ACHN (cell line): Measurements from ENCODE around the gene SPATA33.
A peak's percentile ranks its signal among the peaks of the same experiment; 100 is the strongest.

Experiments used
- DNase-seq: peaks from one replicate; pipeline ENCODE4 v3.0.0-alpha.2; 2015
- in situ Hi-C: cut with HindIII; loops from 2 replicates; pipeline ENCODE4 v1.10.0; 2017; ENCODE audit warnings: low sequenced_read_pairs, low pct_ligation_motif_present, low pct_unique_long_range_greater_than_20kb

The SPATA33 gene

DNA sequence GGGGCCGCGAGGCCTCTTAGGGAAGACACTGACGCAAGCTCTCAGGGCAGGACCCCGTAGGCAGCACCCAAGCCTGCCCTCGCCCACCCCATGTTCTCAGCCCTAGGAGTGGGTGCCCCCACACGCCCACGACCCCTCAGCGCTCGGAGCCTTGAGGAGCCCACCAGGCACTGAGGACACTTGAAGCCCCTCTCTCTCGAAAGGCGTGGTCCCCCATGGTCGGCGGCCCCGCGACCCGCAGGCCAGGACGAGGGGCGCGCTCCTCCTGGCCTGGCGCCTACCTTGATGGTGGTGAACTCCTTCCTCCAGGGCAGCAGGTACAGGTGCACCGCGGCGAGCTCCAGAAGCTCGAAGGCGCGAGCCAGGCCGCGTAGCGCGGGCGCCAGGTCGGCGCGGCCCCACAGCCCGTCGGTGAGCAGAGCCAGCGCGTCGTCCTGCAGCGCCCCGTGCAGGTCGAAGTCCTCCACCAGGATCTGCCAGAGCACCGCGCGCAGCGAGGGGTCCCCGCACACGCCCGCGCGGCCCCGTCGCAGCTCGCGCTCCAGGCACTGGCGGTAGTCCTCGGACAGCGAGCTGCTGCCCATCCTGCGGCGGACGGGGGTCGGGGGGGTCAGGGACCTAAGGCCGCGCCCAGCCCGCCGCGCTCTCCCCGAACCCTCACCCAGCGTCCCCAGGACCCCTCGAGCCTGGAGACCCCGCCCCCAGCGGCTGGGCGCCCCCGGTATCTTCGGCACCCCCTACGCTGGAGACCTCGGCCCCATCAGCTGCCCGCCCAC lies 43.2 kb downstream of the SPATA33 start:
- in situ Hi-C loops, result no loop called here
- peak; percentile 86 for DNase-seq

DNA sequence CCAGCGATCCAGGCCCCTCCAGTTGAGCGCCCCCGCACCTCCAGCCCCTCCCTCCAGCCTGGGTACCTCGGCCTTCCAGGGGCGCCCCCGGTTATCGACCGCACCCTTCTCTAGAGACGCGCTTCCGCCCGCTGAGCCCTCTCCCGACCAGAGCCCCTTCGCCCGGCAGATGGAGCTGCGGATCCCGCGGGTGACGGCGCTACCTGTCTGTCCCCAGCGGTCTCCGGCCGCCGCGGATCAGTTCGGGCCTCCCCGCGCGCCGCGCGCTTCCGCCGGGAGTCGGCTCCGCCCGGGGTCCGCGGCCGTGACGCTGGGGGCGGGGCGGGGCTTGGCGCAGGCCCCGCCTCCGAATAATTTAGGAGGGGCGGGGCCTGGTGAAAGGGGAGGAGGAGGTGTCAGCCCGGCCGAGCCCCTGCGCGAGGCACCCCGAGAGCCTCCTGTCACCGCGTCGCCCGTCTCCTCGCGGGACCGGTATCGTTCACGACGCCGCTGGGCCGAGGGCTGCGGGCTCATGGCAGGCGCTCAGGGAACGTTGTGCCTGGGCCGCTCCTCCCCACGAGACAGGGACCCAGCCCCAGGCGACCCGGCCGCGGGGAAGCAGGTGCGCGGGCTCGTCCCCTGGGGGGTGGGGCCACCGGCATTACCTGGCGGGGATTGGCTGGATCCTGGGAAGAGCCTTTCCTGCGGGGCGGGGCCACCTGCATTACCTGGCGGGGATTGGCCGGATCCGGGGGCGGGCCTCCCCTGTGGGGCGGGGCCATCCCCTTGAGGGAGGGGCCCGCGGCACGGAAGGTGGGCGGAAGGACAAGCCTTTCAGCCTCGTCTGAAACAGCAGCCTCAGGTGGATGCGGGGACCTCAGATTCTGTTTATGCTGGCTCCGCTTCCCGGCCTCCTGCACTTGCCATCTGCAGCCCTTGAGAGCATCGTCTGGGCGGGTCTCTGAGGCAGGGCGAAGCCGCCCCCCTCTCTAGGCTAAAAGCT lies 44.1 kb downstream of the SPATA33 start, which contains the start of gene SPATA2L:
Gene SPATA2L (minus strand): TSS at position 281 of the 982 bp plus-strand sequence. CDS start 473 bp downstream, outside the sequence.
- DNase-seq, result peak; percentile 97
- in situ Hi-C loops, result no loop called here

GRCh38 chr16:89704281-89704680 lies 46.6 kb downstream of the SPATA33 start:
- DNase-seq, result no peak
- in situ Hi-C loops, result no loop called here

GRCh38 chr16:89705006-89705405 lies 47.4 kb downstream of the SPATA33 start:
- in situ Hi-C loops, result no loop called here
- DNase-seq, result no peak

DNA sequence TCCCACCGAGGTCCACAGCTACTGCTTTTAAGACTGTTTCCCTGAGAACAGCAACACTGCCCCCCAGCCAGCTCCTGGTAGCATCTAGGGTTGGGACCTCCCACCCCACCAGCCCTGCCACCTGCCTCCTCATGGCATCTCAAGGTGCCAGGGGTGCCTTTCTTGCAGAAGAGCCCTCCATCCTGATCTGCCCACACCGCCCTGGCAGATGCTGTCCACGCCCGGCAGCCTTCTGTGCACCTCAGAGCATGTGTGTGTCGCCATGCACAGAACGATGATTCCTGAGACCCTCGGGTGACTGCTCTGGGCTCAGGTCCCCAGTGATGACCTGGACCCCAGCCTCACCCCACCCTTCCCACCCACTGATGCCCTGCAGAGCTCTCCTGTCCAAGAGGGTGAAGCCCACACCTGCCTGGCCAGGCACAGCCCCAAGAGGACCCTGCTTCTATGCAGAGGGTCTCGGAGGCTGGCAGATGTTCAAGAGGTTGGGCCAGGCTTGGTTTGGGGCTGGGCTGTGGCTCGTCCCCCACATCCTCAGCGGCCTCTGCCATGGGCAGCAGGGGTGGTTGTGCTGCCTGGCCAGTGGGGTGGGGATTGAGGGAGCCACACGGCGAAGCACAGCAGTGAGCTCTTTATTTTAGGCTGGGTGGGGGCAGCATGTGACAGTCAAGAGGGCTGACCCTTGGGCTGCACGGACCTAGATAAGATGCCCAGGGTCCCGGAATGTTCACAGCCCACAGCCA lies 49.1 kb downstream of the SPATA33 start:
- DNase-seq, result no peak
- in situ Hi-C loops, result no loop called here

- no peak for DNase-seq
- in situ Hi-C loops, result no loop called here
These were observed 50.1 kb downstream of the SPATA33 start for GRCh38 chr16:89707695-89708094.

DNA sequence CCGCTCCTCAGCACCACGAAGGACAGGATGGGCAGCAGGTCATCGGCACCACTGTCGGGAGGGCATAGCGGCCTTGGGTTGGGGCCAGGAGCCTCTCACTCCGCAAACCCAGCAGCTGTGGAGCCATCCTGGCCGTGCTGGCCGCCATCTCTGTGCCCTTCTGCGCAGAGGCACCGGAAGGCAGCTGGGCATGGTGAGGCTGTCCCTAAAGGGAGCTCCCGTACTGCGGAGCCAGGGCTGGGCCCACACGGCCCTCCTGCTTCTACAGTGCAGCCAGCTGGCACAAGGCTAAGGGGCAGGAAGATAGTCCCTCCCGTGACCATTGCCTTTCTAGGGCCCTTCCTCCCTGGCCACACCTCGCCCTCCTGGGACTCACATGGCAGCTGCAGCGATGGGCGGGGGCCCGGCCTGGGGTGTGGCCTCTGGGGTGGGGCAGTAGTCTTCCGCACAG lies 50.9 kb downstream of the SPATA33 start:
- in situ Hi-C loops, result no loop called here
- no peak for DNase-seq

DNA sequence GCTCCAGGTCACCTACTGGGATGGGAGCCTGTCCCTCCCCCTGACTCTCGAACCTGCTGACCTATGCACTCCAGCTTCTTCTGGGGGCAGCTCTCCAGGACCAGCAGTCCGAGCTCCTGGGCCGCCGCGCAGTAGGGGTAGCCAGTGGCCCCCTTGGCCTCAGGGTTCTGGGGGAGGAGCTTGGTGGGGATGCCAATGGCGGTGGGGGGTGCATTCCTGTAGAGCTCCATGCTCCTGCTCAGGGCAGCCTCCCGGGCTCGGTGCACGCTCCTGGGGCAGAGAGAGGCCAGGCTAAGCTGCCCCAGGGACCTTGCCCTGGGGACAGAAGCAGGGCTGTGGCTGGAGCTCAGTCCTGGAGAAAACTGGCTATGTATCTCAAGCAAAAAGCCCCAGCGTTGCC lies 51.5 kb downstream of the SPATA33 start:
- DNase-seq, result no peak
- in situ Hi-C loops, result no loop called here

- no peak for DNase-seq
- in situ Hi-C loops, result no loop called here
These were observed 52.2 kb downstream of the SPATA33 start for GRCh38 chr16:89709716-89710432.

- in situ Hi-C loops, result no loop called here
- no peak for DNase-seq
These were observed 53.3 kb downstream of the SPATA33 start for GRCh38 chr16:89710709-89711564.

- in situ Hi-C loops, result no loop called here
- no peak for DNase-seq
These were observed 54.1 kb downstream of the SPATA33 start for GRCh38 chr16:89711601-89712273.

DNA sequence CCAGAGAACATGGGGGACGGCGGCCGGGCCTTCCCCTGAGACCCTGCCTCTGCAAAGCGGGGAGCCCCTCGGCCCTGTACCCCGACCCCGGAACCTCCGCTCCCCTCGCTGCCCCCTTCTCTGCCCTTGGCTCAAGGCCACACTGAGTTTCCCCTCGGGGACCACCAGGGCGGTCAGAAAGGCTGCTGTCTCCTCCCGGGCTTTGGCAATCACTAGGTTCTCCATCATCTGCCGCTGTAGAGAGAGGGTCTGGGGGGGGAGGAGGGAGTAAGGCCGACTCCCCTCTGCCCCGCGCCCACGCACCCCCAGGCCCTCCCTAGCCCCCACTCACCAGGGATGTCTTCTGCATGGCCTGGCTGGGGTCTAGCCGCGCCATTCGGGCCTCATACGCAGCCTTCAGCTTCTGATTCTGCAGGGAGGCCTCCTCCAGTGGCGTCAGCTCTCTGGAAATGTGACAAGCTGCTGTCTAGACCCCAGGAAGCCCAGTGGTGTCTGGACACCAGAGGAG lies 54.7 kb downstream of the SPATA33 start:
- in situ Hi-C loops, result no loop called here
- DNase-seq, result no peak

DNA sequence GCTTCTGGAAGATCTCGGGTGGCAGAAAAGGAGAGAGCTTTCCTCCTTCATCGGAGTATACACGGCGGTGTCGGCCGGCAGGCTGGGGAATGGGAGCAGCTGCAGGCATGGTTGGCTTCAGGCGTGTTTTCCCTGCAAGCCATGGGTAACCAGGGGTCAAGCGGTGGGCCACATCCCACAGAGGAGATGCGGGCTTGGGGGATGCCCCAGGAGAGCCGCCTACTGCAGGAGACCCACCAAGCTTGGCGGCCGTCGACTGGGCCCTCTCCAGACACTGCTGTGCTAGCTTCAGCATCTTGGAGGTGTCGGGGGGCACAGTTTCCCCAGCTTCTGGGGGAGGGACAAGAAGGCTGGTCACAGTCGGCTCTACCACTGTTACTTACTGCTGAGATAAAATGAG lies 58.9 kb downstream of the SPATA33 start:
- in situ Hi-C loops, result no loop called here
- DNase-seq, result no peak

DNA sequence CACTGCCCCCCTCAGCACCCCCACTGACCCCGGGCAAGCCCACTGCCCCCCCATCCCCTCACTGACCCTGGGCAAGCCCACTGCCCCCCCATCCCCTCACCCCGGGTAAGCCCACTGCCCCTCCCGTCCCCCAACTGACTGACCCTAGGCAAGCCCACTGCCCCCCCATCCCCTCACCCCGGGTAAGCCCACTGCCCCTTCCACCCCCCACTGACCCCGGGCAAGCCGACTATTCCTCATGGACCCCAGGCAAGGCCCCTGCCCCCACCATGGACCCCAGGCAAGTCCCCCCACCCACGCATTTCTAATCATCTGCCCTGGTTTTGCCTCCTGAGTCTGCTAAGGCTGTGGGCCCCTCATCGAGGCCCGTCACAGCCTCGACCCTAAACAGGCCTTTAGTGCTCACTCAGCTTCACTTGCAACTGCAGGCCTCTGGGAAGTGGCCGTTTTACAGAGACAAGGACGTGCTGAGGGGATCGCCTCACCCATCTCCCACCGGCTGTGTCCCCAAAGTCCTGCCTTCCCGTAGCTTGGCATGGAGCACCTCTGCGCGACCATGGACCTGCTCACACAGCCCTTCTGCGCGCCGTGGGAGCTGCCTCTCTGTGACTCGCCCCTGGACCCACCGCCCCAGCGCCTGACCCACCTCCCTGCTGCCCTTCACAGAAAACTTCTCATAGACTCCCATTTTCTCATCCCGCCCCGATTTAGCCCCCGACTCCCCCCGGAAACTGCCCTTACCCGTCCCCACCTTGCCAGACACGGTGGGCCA lies 59.5 kb downstream of the SPATA33 start:
- in situ Hi-C loops, result no loop called here
- no peak for DNase-seq

GRCh38 chr16:89717688-89718505 lies 60.3 kb downstream of the SPATA33 start:
- no peak for DNase-seq
- in situ Hi-C loops, result no loop called here
